Endothelial cell of umbilical vein (primary cell): ENCODE data around the gene ABRAXAS1.

Experiments
- CTCF ChIP-seq, 2 donors: IDR thresholded peaks; 1 replicate in 1 of 2; 2 replicates in 1 of 2; pipeline ENCODE4 v1.5.1; 2011; ENCODE audit warnings: low read length in 2 of 2, mild to moderate bottlenecking in 2 of 2, moderate library complexity in 2 of 2, control low read depth in 1 of 2, inconsistent platforms in 1 of 2, low read depth in 1 of 2; ENCODE audit not compliant: insufficient read depth in 1 of 2; ENCODE audit errors: extremely low read depth in 1 of 2
- POLR2A ChIP-seq: IDR thresholded peaks from 2 replicates; pipeline ENCODE4 v1.6.1; 2012; ENCODE audit warnings: low read depth, mild to moderate bottlenecking, control low read depth, low read length

GRCh38 chr4:83522239-83522638 lies 37.3 kb upstream of the ABRAXAS1 start:
- TF ChIP-seq CTCF (IDR thresholded peaks at IDR 0.05; ENCODE audit: extremely low read depth in 1 of 2, insufficient read depth in 1 of 2, low read depth in 1 of 2, low read length in 2 of 2) (no peak), POLR2A (no peak)
